Measurements from ENCODE around the gene UST. TPM values are rescaled to one million over a fixed set of nuclear protein-coding genes. Genes with fewer than 3 reads are reported as not detected.
"Not testable (repeated sequence)": the region's sequence is repeated elsewhere in the genome, so short reads cannot be mapped to it uniquely, and the experiment has no call there.

The UST gene
- total RNA-seq, 6 experiments from 2014 or later, result 0.44 to 1.9 (median 0.91) TPM

- Histone ChIP-seq H3K4me1 (peaks cover 0 to 9% (median 0%) of the 10 kb centered on the region in 4 donors), H3K27me3 (peaks cover 0 to 6% of the 10 kb centered on the region in 2 donors), H3K36me3 (no peaks in the 10 kb centered on the region), H3K9me3 (no peaks in the 10 kb centered on the region), H3K27ac (no peak overlapping the region), H3K4me3 (no peak overlapping the region)
- TF ChIP-seq POLR2A (IDR thresholded peaks at IDR 0.05) (no peak), CTCF (IDR thresholded peaks at IDR 0.05) (no peak)
- WGBS (ENCODE audit: insufficient coverage, low coverage, low lambda C conversion rate, missing lambda C conversion rate), result 67% methylated on average over 2 of the region's 2 CpGs
- no peak for ATAC-seq
- no peak for DNase-seq
- intact Hi-C loops (cut with DNase I), result no loop called here
These were observed 5.0 kb downstream of the UST start for GRCh38 chr6:148751793-148752170.

- H3K36me3 ChIP-seq; H3K9me3 ChIP-seq; H3K27me3 ChIP-seq; intact Hi-C loops (cut with DNase I); H3K4me1 ChIP-seq; ATAC-seq; H3K27ac ChIP-seq; DNase-seq; H3K4me3 ChIP-seq: not testable (repeated sequence)
- WGBS (ENCODE audit: insufficient coverage, low coverage, low lambda C conversion rate, missing lambda C conversion rate), result 29% methylated on average over 1 of the region's 1 CpG
These were observed 8.5 kb downstream of the UST start for GRCh38 chr6:148755379-148755778.

GRCh38 chr6:148757944-148758480 is 11.2 kb downstream of the UST start:
- 31% methylated on average over 2 of the region's 2 CpGs for WGBS (ENCODE audit: insufficient coverage, low coverage, low lambda C conversion rate, missing lambda C conversion rate)
- DNase-seq (no peak), ATAC-seq (no peak)
- Histone ChIP-seq H3K27me3 (no peaks in the 10 kb centered on the region), H3K4me3 (no peak overlapping the region), H3K9me3 (no peaks in the 10 kb centered on the region), H3K27ac (no peak overlapping the region), H3K36me3 (no peaks in the 10 kb centered on the region), H3K4me1 (peaks cover 0 to 3% (median 0%) of the 10 kb centered on the region in 4 donors)
- intact Hi-C loops (cut with DNase I), result no loop called here
- TF ChIP-seq CTCF (IDR thresholded peaks at IDR 0.05) (no peak), POLR2A (IDR thresholded peaks at IDR 0.05) (no peak)

- no peaks in the 10 kb centered on the region for H3K36me3 ChIP-seq
- 32% methylated on average over 5 of the region's 6 CpGs for WGBS (ENCODE audit: insufficient coverage, low coverage, low lambda C conversion rate, missing lambda C conversion rate)
- H3K4me3 ChIP-seq, result no peak overlapping the region
- H3K9me3 ChIP-seq, result no peaks in the 10 kb centered on the region
- TF ChIP-seq POLR2A (IDR thresholded peaks at IDR 0.05), result no peak
- TF ChIP-seq CTCF (IDR thresholded peaks at IDR 0.05), result no peak
- ATAC-seq, result peak; percentile 54 to 68 (median 57)
- DNase-seq, result no peak
- intact Hi-C loops (cut with DNase I), result no loop called here
- peaks cover 0 to 3% (median 0%) of the 10 kb centered on the region in 4 donors for H3K4me1 ChIP-seq
- H3K27ac ChIP-seq, result no peak overlapping the region
- H3K27me3 ChIP-seq, result no peaks in the 10 kb centered on the region
These were observed 11.7 kb downstream of the UST start for GRCh38 chr6:148758492-148758891.

- intact Hi-C loops (cut with DNase I), result no loop called here
- H3K27ac ChIP-seq, result peak overlapping the region in 1 of 3 donors; percentile 49
- H3K36me3 ChIP-seq, result no peaks in the 10 kb centered on the region
- H3K27me3 ChIP-seq, result no peaks in the 10 kb centered on the region
- H3K4me3 ChIP-seq, result no peak overlapping the region
- peaks cover 0 to 3% (median 0%) of the 10 kb centered on the region in 4 donors for H3K4me1 ChIP-seq
- 86% methylated on average over 1 of the region's 1 CpG for WGBS (ENCODE audit: insufficient coverage, low coverage, low lambda C conversion rate, missing lambda C conversion rate)
- ATAC-seq (peak in 3 of 4 donors; percentile 16 to 34 (median 18)), DNase-seq (no peak)
- no peaks in the 10 kb centered on the region for H3K9me3 ChIP-seq
- no peak for TF ChIP-seq POLR2A (IDR thresholded peaks at IDR 0.05)
These were observed 13.4 kb downstream of the UST start for GRCh38 chr6:148760258-148760534.

Data from right lobe of liver (tissue), 6 donors.